Measurements from ENCODE around the gene EFNA4.

- TF ChIP-seq GATA2 (IDR thresholded peaks at IDR 0.05; ENCODE audit: low read depth, low read length) (no peak), GATA3 (IDR thresholded peaks at IDR 0.05; ENCODE audit: low read depth, low read length) (no peak)
Measured at GRCh38 chr1:155079210-155079486, 15.6 kb downstream of the EFNA4 start.
